CD14-positive monocyte (primary cell): ENCODE results near the gene MIA. TPM values are rescaled to one million over a fixed set of nuclear protein-coding genes. Genes with fewer than 3 reads are reported as not detected.

ENCODE experiments used
- DNase-seq, 3 donors: peaks; one replicate each; pipeline ENCODE4 v3.0.0-alpha.2; 2011 to 2022
- H2AFZ ChIP-seq: 2 replicates; pipeline ENCODE4 v1.6.0; 2012; ENCODE audit warnings: mild to moderate bottlenecking, low read depth, low read length, inconsistent platforms; ENCODE audit not compliant: insufficient read depth, poor library complexity, severe bottlenecking
- H3K27ac ChIP-seq, 2 donors: 1 replicate in 1 of 2; 2 replicates in 1 of 2; pipeline ENCODE4 v1.5.1; 2012 to 2013; ENCODE audit warnings: low read length in 2 of 2, control low read depth in 1 of 2, inconsistent platforms in 1 of 2, low read depth in 1 of 2, mild to moderate bottlenecking in 1 of 2
- H3K27me3 ChIP-seq, 2 donors: one replicate each; pipeline versions ENCODE4 v1.6.0 to v1.6.1; 2011 to 2013; ENCODE audit warnings: low read length in 2 of 2; ENCODE audit not compliant: control insufficient read depth in 2 of 2, insufficient read depth in 2 of 2
- H3K36me3 ChIP-seq, 2 donors: replicated peaks in 1 of 2; 1 replicate in 1 of 2; 2 replicates in 1 of 2; pipeline versions ENCODE4 v1.5.1 to v1.6.1; 2012 to 2013; ENCODE audit warnings: low read length in 2 of 2, control low read depth in 1 of 2, inconsistent platforms in 1 of 2, mild to moderate bottlenecking in 1 of 2; ENCODE audit not compliant: insufficient read depth in 2 of 2, control insufficient read depth in 1 of 2
- H3K4me1 ChIP-seq, 2 donors: 1 replicate in 1 of 2; 2 replicates in 1 of 2; pipeline versions ENCODE4 v1.5.1 to v1.6.1; 2012 to 2013; ENCODE audit warnings: low read length in 2 of 2, control low read depth in 1 of 2, inconsistent platforms in 1 of 2, mild to moderate bottlenecking in 1 of 2, moderate library complexity in 1 of 2; ENCODE audit not compliant: insufficient read depth in 2 of 2, control insufficient read depth in 1 of 2
- H3K4me2 ChIP-seq: replicated peaks from 2 replicates; pipeline ENCODE3; 2012; ENCODE audit warnings: low read length, moderate library complexity, mild to moderate bottlenecking; ENCODE audit not compliant: poor library complexity, severe bottlenecking; ENCODE audit errors: extremely low read depth
- H3K4me3 ChIP-seq, 3 experiments: fragments of 200-600 bp in 1 of 3; sonication (generic) in 1 of 3; replicated peaks in 1 of 3; 1 replicate in 2 of 3; 2 replicates in 1 of 3; pipeline ENCODE4 v1.5.1; 2011 to 2013; ENCODE audit warnings: low read length in 3 of 3, mild to moderate bottlenecking in 3 of 3, control low read depth in 2 of 3, low read depth in 2 of 3, inconsistent platforms in 1 of 3, moderate library complexity in 1 of 3
- H3K79me2 ChIP-seq: 2 replicates; pipeline ENCODE4 v1.6.0; 2012; ENCODE audit warnings: mild to moderate bottlenecking, control low read depth, inconsistent platforms, low read length, moderate library complexity; ENCODE audit not compliant: insufficient read depth
- H3K9ac ChIP-seq: 2 replicates; pipeline ENCODE4 v1.6.0; 2017; ENCODE audit warnings: low read length, mild to moderate bottlenecking; ENCODE audit not compliant: insufficient read depth, poor library complexity, severe bottlenecking
- H3K9me3 ChIP-seq, 2 donors: replicated peaks in 1 of 2; 1 replicate in 1 of 2; 2 replicates in 1 of 2; pipeline versions ENCODE4 v1.5.1 to v1.6.1; 2012 to 2013; ENCODE audit warnings: low read length in 2 of 2, control low read depth in 1 of 2; ENCODE audit not compliant: control insufficient read depth in 1 of 2, insufficient read depth in 1 of 2
- H4K20me1 ChIP-seq: 2 replicates; pipeline ENCODE4 v1.6.0; 2012; ENCODE audit warnings: mild to moderate bottlenecking, low read length, control low read depth, moderate library complexity; ENCODE audit not compliant: insufficient read depth
- H3K27ac Mint-ChIP-seq, 7 donors: one replicate each; pipeline ENCODE4 v1.8.0; 2020; ENCODE audit warnings: mild to moderate bottlenecking in 7 of 7, mixed read lengths in 7 of 7, moderate library complexity in 6 of 7, inconsistent platforms in 2 of 7
- H3K27me3 Mint-ChIP-seq, 3 donors: one replicate each; pipeline ENCODE4 v1.8.0; 2021 to 2022; ENCODE audit warnings: low read depth in 3 of 3, mild to moderate bottlenecking in 3 of 3, mixed read lengths in 3 of 3, moderate library complexity in 3 of 3, inconsistent platforms in 1 of 3
- H3K36me3 Mint-ChIP-seq, 2 donors: one replicate each; pipeline ENCODE4 v1.8.0; 2020; ENCODE audit warnings: mixed read lengths in 2 of 2, inconsistent platforms in 1 of 2, mild to moderate bottlenecking in 1 of 2
- H3K4me1 Mint-ChIP-seq: one replicate; pipeline ENCODE4 v1.8.0; 2020; ENCODE audit warnings: mild to moderate bottlenecking, mixed read lengths
- H3K4me3 Mint-ChIP-seq, 2 donors: one replicate each; pipeline ENCODE4 v1.8.0; 2020; ENCODE audit warnings: mild to moderate bottlenecking in 2 of 2, mixed read lengths in 2 of 2, moderate library complexity in 1 of 2
- H3K9me3 Mint-ChIP-seq, 7 donors: one replicate each; pipeline ENCODE4 v1.8.0; 2020 to 2022; ENCODE audit warnings: mixed read lengths in 7 of 7, mild to moderate bottlenecking in 6 of 7, moderate library complexity in 6 of 7, inconsistent platforms in 2 of 7
- CTCF ChIP-seq: fragments of 200-600 bp; IDR thresholded peaks from one replicate; pipeline ENCODE4 v1.8.0; 2022; ENCODE audit warnings: antibody characterized with exemption, mild to moderate bottlenecking
- WGBS: methylation state at CpG from one replicate; pipeline ENCODE4 v1.1.5; 2013; ENCODE audit warnings: missing lambda C conversion rate; ENCODE audit not compliant: insufficient coverage; 5-methylcytosine and 5-hydroxymethylcytosine counted together
- intact Hi-C, 2 donors: fragments of 100-400 bp; cut with micrococcal nuclease; formaldehyde crosslinking; loops; one replicate each; pipeline versions ENCODE4 v1.15.0 to v1.15.1; 2023
- polyA plus RNA-seq, 3 donors: library from polyadenylated mRNA; depleted of rRNA in 1 of 3; unstranded in 2 of 3; stranded (reverse) in 1 of 3; fragments of 300-500 nt in 2 of 3; fragments of >200 nt in 1 of 3; fragmentation: Illumina TruSeq in 2 of 3; gene quantifications; 1 replicate in 2 of 3; 2 replicates in 1 of 3; pipeline ENCODE4 v1.2.3, GENCODE V29; 2012 to 2021

Gene MIA
- polyA plus RNA-seq, 3 donors = 0.47 TPM; not detected in 2

GRCh38 chr19:40762754-40763470 lies 12.4 kb upstream of the MIA start:
- Mint-ChIP-seq H3K27me3 (peaks cover 0 to 1% (median 0%) of the 10 kb centered on the region in 3 donors), H3K4me1 (no peaks in the 10 kb centered on the region), H3K9me3 (no peaks in the 10 kb centered on the region), H3K27ac (peak overlapping the region in 3 of 7 donors; percentile 19 to 77 (median 61)), H3K4me3 (no peak overlapping the region), H3K36me3 (peaks cover 81 to 96% of the 10 kb centered on the region in 2 donors)
- no peak for TF ChIP-seq CTCF
- Histone ChIP-seq H3K9ac (no peak overlapping the region), H3K4me2 (no peak overlapping the region), H3K27me3 (no peaks in the 10 kb centered on the region), H2AFZ (no peak overlapping the region), H3K79me2 (peaks cover 42% of the 10 kb centered on the region), H3K4me1 (no peaks in the 10 kb centered on the region), H3K36me3 (peaks cover 81 to 97% of the 10 kb centered on the region in 2 donors), H3K9me3 (no peaks in the 10 kb centered on the region), H3K27ac (peak overlapping the region in 1 of 2 donors; percentile 51), H3K4me3 (no peak overlapping the region), H4K20me1 (peaks cover 75% of the 10 kb centered on the region)
- 86% methylated on average over 15 of the region's 17 CpGs for WGBS
- no peak for DNase-seq
- intact Hi-C loops = no loop called here

GRCh38 chr19:40763526-40763925 lies 11.8 kb upstream of the MIA start:
- Mint-ChIP-seq H3K9me3 (no peaks in the 10 kb centered on the region), H3K4me3 (no peak overlapping the region), H3K27ac (peak overlapping the region in 3 of 7 donors; percentile 1 to 61 (median 15)), H3K27me3 (no peaks in the 10 kb centered on the region), H3K36me3 (peaks cover 76 to 94% of the 10 kb centered on the region in 2 donors), H3K4me1 (no peaks in the 10 kb centered on the region)
- Histone ChIP-seq H2AFZ (no peak overlapping the region), H3K36me3 (peaks cover 75 to 92% of the 10 kb centered on the region in 2 donors), H3K9me3 (no peaks in the 10 kb centered on the region), H3K27me3 (no peaks in the 10 kb centered on the region), H4K20me1 (peaks cover 69% of the 10 kb centered on the region), H3K27ac (peak overlapping the region in 1 of 2 donors; percentile 51), H3K4me3 (no peak overlapping the region), H3K9ac (no peak overlapping the region), H3K4me1 (no peaks in the 10 kb centered on the region), H3K4me2 (no peak overlapping the region), H3K79me2 (peaks cover 38% of the 10 kb centered on the region)
- no peak for TF ChIP-seq CTCF
- intact Hi-C loops = no loop called here
- no peak for DNase-seq
- 100% methylated on average over 3 of the region's 7 CpGs for WGBS
